Heart left ventricle (tissue), 13 donors: ENCODE data around the gene GCGR.

ENCODE experiments used
- POLR2A ChIP-seq, 2 donors: fragments of 450-650 bp; IDR thresholded peaks; one replicate each; pipeline ENCODE4 v1.6.1; 2017; ENCODE audit warnings: antibody characterized with exemption in 2 of 2, mild to moderate bottlenecking in 2 of 2, moderate library complexity in 2 of 2
- TF ChIP-seq, protein P1 (sequence below), 12 donors: fragments of 200-600 bp; sonication (generic) in 4 of 12; IDR thresholded peaks; one replicate each; pipeline versions ENCODE4 v1.5.0 to v1.8.0; 2018 to 2022; ENCODE audit warnings: antibody characterized with exemption in 12 of 12, mild to moderate bottlenecking in 5 of 12
- donor health status: ischemic (EF 13 %, LVEDD 7.1; RV severe dilation, severe dysfunction).
- donor health status: DM: no; HTN: yes; CAD: no.
- donor health status: DM: no; HTN: no; CAD: no.
- donor health status: ischemic (EF 25% LVEDD 6.9; RV normal size, moderate dysfunction).
- donor health status: ischemic (EF 25% LVEDD 5.7; RV mildly dilated, moderate dysfunction).
- donor health status: ischemic (EF 35%, LVEDD 5.7; RV mildly dilated, moderate dysfunction).
- donor health status: nonischemic (EF 11% LVEDD 7.7; RV severe dilation, severe dysfunction).
- donor health status: DM: yes; HTN: yes; CAD: no.
- donor health status: PGD.
- donor health status: ischemic (EF 29% LVEDD 5.4; RV normal size, mild dysfunction).
- donor health status: nonischemic (EF 23%, LVEDD 6.1; RV moderate dilation, normal function).

DNA sequence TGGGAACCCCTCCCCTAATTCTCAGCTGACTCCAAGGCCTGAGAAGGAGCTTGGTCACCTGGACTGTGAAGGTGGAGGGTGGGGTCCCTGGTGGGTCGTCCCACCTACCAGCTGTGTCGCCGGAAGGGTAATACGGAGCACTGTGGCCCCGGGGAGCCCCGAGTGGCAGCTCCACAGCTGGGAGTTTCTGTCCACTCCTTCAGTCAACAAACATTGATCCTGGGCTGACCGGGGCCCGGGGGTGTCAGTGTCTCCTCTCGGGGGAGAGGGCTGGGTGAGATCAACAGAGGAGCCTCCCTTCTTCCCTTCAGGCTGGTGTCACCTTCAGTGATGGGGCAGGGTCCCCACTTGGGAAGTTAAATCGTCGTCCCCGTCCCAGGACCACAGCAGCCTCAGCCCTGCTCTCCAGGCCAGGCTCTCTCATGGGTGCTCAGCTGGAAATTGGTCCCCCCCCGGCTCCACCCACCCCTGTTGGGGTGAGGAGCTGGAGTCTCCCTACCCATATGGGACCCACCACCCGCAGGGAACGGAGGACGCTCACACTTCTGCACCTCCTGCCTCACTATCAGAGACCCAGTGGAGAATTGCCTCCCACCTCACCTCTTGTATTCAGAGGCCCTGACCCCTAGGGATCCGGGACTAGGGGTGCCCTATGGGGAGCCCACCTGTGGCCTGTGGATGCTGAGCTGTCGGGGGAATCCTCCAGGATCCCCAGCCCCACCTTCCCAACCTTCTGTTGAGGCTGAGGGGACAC is 1.9 kb downstream of the GCGR start:
- TF ChIP-seq, protein P1, sequence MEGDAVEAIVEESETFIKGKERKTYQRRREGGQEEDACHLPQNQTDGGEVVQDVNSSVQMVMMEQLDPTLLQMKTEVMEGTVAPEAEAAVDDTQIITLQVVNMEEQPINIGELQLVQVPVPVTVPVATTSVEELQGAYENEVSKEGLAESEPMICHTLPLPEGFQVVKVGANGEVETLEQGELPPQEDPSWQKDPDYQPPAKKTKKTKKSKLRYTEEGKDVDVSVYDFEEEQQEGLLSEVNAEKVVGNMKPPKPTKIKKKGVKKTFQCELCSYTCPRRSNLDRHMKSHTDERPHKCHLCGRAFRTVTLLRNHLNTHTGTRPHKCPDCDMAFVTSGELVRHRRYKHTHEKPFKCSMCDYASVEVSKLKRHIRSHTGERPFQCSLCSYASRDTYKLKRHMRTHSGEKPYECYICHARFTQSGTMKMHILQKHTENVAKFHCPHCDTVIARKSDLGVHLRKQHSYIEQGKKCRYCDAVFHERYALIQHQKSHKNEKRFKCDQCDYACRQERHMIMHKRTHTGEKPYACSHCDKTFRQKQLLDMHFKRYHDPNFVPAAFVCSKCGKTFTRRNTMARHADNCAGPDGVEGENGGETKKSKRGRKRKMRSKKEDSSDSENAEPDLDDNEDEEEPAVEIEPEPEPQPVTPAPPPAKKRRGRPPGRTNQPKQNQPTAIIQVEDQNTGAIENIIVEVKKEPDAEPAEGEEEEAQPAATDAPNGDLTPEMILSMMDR (IDR thresholded peaks at IDR 0.05): no peak
- TF ChIP-seq POLR2A (IDR thresholded peaks at IDR 0.05): no peak
